ENCODE measurements around the gene HEBP1.

- TF ChIP-seq GATA3 (IDR thresholded peaks at IDR 0.05; ENCODE audit: low read depth, low read length) = no peak
- no peak for TF ChIP-seq GATA2 (IDR thresholded peaks at IDR 0.05; ENCODE audit: low read depth, low read length)
These were observed 35.8 kb downstream of the HEBP1 start for GRCh38 chr12:12964255-12964654.

Data from SH-SY5Y (cell line).